Astrocyte (in vitro differentiated cells and primary cell): ENCODE results near the gene ABCG4. TPM values are rescaled to one million over a fixed set of nuclear protein-coding genes. Genes with fewer than 3 reads are reported as not detected.

Experiments
- DNase-seq: peaks from one replicate; pipeline ENCODE4 v3.0.0-alpha.2; 2010; ENCODE audit warnings: low read depth
- FAIRE-seq: peaks from 2 replicates; lab custom pipeline; 2011; peaks lifted over from hg19 to GRCh38; lab: Jason Lieb, UNC
- H2AFZ ChIP-seq: 2 replicates; pipeline ENCODE4 v1.6.0; 2012; ENCODE audit warnings: low read depth, low read length, inconsistent platforms
- H3K27ac ChIP-seq: 2 replicates; pipeline ENCODE4 v1.5.1; 2011; ENCODE audit warnings: low read depth, low read length, inconsistent platforms
- H3K27me3 ChIP-seq: 2 replicates; pipeline ENCODE4 v1.6.0; 2011; ENCODE audit warnings: low read length, inconsistent platforms; ENCODE audit not compliant: insufficient read depth
- H3K36me3 ChIP-seq: 2 replicates; pipeline ENCODE4 v1.5.1; 2011; ENCODE audit warnings: low read length, inconsistent platforms; ENCODE audit not compliant: insufficient read depth
- H3K4me1 ChIP-seq: 2 replicates; pipeline ENCODE4 v1.5.1; 2011; ENCODE audit warnings: low read length, inconsistent platforms; ENCODE audit not compliant: insufficient read depth
- H3K4me2 ChIP-seq: 2 replicates; pipeline ENCODE4 v1.6.0; 2012; ENCODE audit warnings: low read length, inconsistent platforms
- H3K4me3 ChIP-seq: 2 replicates; pipeline ENCODE4 v1.5.1; 2011; ENCODE audit warnings: low read depth, mild to moderate bottlenecking, low read length, inconsistent platforms; ENCODE audit not compliant: insufficient read depth
- H3K79me2 ChIP-seq: 2 replicates; pipeline ENCODE4 v1.6.0; 2012; ENCODE audit warnings: mild to moderate bottlenecking, low read length, inconsistent platforms; ENCODE audit not compliant: insufficient read depth
- H3K9ac ChIP-seq: 2 replicates; pipeline ENCODE4 v1.6.0; 2012; ENCODE audit warnings: mild to moderate bottlenecking, low read length, inconsistent platforms
- H3K9me3 ChIP-seq: 2 replicates; pipeline ENCODE4 v1.5.1; 2012; ENCODE audit warnings: low read depth, mild to moderate bottlenecking, low read length, inconsistent platforms; ENCODE audit not compliant: insufficient read depth
- H4K20me1 ChIP-seq: 2 replicates; pipeline ENCODE4 v1.6.0; 2012; ENCODE audit warnings: low read length, inconsistent platforms; ENCODE audit not compliant: insufficient read depth
- H3K27ac Mint-ChIP-seq: one replicate; pipeline ENCODE4 v1.8.0; 2021; ENCODE audit warnings: mild to moderate bottlenecking, mixed read lengths; ENCODE audit not compliant: unreplicated experiment
- H3K27me3 Mint-ChIP-seq: one replicate; pipeline ENCODE4 v1.8.0; 2021; ENCODE audit warnings: low read depth, mixed read lengths; ENCODE audit not compliant: unreplicated experiment
- H3K36me3 Mint-ChIP-seq: one replicate; pipeline ENCODE4 v1.8.0; 2021; ENCODE audit warnings: low read depth, mixed read lengths; ENCODE audit not compliant: unreplicated experiment
- H3K4me1 Mint-ChIP-seq: one replicate; pipeline ENCODE4 v1.8.0; 2021; ENCODE audit warnings: low read depth, mixed read lengths; ENCODE audit not compliant: unreplicated experiment
- H3K4me3 Mint-ChIP-seq: one replicate; pipeline ENCODE4 v1.8.0; 2021; ENCODE audit warnings: mild to moderate bottlenecking, moderate library complexity, mixed read lengths; ENCODE audit not compliant: unreplicated experiment
- H3K9me3 Mint-ChIP-seq: one replicate; pipeline ENCODE4 v1.8.0; 2021; ENCODE audit warnings: mild to moderate bottlenecking, mixed read lengths; ENCODE audit not compliant: unreplicated experiment
- EZH2 ChIP-seq: IDR thresholded peaks from 2 replicates; pipeline ENCODE4 v1.6.1; 2012; ENCODE audit warnings: mild to moderate bottlenecking, low read length, inconsistent platforms; ENCODE audit not compliant: insufficient read depth
- total RNA-seq: library from RNA; stranded (reverse); gene quantifications from 2 replicates; pipeline ENCODE4 v1.2.1, GENCODE V29; 2021
- TF ChIP-seq, protein P1 (sequence below): IDR thresholded peaks from 2 replicates; pipeline ENCODE4 v1.5.1; 2011; ENCODE audit warnings: low read depth, mild to moderate bottlenecking, inconsistent platforms, low read length, moderate library complexity; ENCODE audit not compliant: insufficient read depth

ABCG4 gene
- total RNA-seq, 1 donor from 2014 or later: 1.5 TPM

DNA sequence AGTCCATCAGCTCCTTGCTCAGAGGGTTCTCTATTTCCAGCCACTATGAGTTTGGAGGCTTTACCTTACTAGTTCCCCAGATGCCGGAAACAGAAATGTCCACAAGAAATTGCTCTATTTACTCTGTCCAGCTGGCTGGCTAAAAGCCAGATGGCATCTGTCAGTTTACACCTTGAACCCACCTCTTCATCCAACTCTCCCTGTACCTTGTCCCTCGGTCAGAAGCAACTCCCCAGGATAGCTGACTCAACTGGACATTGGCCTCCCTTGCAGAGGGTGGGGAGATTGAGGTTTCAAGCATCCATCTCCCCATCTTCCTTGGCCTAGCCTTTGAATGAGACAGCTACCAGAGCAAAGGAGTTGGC, 40.0 kb upstream of the ABCG4 start:
- H3K4me3 Mint-ChIP-seq: peak overlapping the region; percentile 86
- Histone ChIP-seq H3K4me1 (peaks cover 14% of the 10 kb centered on the region), H3K4me3 (peak overlapping the region; percentile 67), H2AFZ (no peak overlapping the region), H3K4me2 (peak overlapping the region; percentile 96), H3K79me2 (peaks cover 27% of the 10 kb centered on the region), H4K20me1 (peaks cover 21% of the 10 kb centered on the region), H3K9me3 (no peaks in the 10 kb centered on the region), H3K36me3 (peaks cover 14% of the 10 kb centered on the region), H3K27me3 (no peaks in the 10 kb centered on the region), H3K27ac (no peak overlapping the region), H3K9ac (no peak overlapping the region)
- peaks cover 18% of the 10 kb centered on the region for H3K4me1 Mint-ChIP-seq
- FAIRE-seq (no peak), DNase-seq (no peak)
- TF ChIP-seq, protein P1, sequence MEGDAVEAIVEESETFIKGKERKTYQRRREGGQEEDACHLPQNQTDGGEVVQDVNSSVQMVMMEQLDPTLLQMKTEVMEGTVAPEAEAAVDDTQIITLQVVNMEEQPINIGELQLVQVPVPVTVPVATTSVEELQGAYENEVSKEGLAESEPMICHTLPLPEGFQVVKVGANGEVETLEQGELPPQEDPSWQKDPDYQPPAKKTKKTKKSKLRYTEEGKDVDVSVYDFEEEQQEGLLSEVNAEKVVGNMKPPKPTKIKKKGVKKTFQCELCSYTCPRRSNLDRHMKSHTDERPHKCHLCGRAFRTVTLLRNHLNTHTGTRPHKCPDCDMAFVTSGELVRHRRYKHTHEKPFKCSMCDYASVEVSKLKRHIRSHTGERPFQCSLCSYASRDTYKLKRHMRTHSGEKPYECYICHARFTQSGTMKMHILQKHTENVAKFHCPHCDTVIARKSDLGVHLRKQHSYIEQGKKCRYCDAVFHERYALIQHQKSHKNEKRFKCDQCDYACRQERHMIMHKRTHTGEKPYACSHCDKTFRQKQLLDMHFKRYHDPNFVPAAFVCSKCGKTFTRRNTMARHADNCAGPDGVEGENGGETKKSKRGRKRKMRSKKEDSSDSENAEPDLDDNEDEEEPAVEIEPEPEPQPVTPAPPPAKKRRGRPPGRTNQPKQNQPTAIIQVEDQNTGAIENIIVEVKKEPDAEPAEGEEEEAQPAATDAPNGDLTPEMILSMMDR: no peak
- TF ChIP-seq EZH2: no peak
- no peak overlapping the region for H3K27ac Mint-ChIP-seq
- no peaks in the 10 kb centered on the region for H3K9me3 Mint-ChIP-seq
- H3K36me3 Mint-ChIP-seq: peaks cover 11% of the 10 kb centered on the region
- no peaks in the 10 kb centered on the region for H3K27me3 Mint-ChIP-seq

DNA sequence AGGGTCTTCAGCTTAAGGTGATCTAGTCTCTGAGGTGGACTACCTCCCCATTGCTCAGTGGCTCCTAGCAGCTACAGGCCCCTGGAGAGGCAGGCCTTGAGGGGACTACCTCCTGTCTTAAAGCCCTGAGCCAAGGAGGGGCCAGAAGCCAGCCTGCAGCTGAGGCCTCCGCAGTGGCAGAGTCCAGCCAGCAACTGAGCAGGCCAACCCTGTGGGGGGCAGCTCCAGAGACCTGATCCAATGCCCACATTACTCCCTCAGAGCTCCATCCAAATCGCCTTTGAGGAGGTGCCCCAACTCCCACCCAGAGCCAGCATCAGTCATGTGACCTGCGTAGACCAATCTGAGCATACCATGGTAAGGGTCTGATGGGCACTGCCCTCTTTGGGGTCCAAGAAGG, 39.0 kb upstream of the ABCG4 start:
- Histone ChIP-seq H3K9me3 (no peaks in the 10 kb centered on the region), H3K27me3 (no peaks in the 10 kb centered on the region), H3K4me1 (peaks cover 14% of the 10 kb centered on the region), H2AFZ (no peak overlapping the region), H4K20me1 (peaks cover 21% of the 10 kb centered on the region), H3K4me3 (no peak overlapping the region), H3K4me2 (no peak overlapping the region), H3K27ac (no peak overlapping the region), H3K9ac (no peak overlapping the region), H3K36me3 (peaks cover 14% of the 10 kb centered on the region), H3K79me2 (peaks cover 27% of the 10 kb centered on the region)
- Mint-ChIP-seq H3K27ac (no peak overlapping the region), H3K36me3 (peaks cover 14% of the 10 kb centered on the region), H3K4me1 (peaks cover 18% of the 10 kb centered on the region), H3K9me3 (no peaks in the 10 kb centered on the region), H3K27me3 (no peaks in the 10 kb centered on the region), H3K4me3 (no peak overlapping the region)
- no peak for FAIRE-seq
- DNase-seq: no peak
- no peak for TF ChIP-seq EZH2
- TF ChIP-seq, protein P1: no peak

DNA sequence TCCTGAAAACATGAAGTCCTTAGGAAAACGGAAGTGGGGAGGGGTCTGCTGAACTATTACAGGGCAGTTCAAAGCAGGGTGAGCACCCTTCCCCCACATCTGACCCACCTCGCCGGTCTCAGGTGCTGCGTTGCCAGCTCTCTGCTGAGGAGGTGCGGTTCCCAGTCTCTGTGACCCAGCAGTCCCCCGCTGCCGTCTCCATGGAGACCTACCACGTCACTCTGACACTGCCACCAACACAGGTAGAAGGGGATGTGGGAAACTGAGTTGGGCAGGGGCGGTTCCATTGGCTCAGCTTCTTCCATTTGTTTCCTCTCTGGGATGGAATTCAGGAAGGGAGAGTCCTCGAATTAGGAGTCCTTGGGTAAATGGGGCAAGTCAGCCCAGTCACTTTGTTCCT, 38.4 kb upstream of the ABCG4 start:
- FAIRE-seq: no peak
- no peak overlapping the region for H3K27ac Mint-ChIP-seq
- no peaks in the 10 kb centered on the region for H3K27me3 ChIP-seq

More for the DNA sequence above, 38.4 kb upstream of the ABCG4 start:
- H3K9me3 Mint-ChIP-seq: no peaks in the 10 kb centered on the region
- H3K4me2 ChIP-seq: no peak overlapping the region
- no peaks in the 10 kb centered on the region for H3K27me3 Mint-ChIP-seq
- no peak overlapping the region for H3K9ac ChIP-seq
- no peak overlapping the region for H2AFZ ChIP-seq
- TF ChIP-seq EZH2: no peak
- TF ChIP-seq, protein P1: no peak
- peaks cover 14% of the 10 kb centered on the region for H3K36me3 ChIP-seq
- peaks cover 27% of the 10 kb centered on the region for H3K79me2 ChIP-seq
- peaks cover 18% of the 10 kb centered on the region for H3K4me1 Mint-ChIP-seq
- H3K27ac ChIP-seq: no peak overlapping the region
- peaks cover 21% of the 10 kb centered on the region for H4K20me1 ChIP-seq
- H3K4me3 Mint-ChIP-seq: no peak overlapping the region
- DNase-seq: no peak
- no peak overlapping the region for H3K4me3 ChIP-seq
- peaks cover 18% of the 10 kb centered on the region for H3K36me3 Mint-ChIP-seq
- no peaks in the 10 kb centered on the region for H3K9me3 ChIP-seq
- H3K4me1 ChIP-seq: peaks cover 14% of the 10 kb centered on the region
